Measurements from ENCODE around the gene HNMT. TPM values are rescaled to one million over a fixed set of nuclear protein-coding genes. Genes with fewer than 3 reads are reported as not detected.

HNMT gene
- total RNA-seq, 3 donors from 2014 or later (not counting 1 experiment from before 2014, with no cell fraction given): 1.1 to 2.1 (median 1.5) TPM

GRCh38 chr2:137937778-137938177 lies 26.5 kb upstream of the HNMT start:
- no peak overlapping the region for H3K4me3 ChIP-seq (ENCODE audit: low read length)
- TF ChIP-seq CTCF (IDR thresholded peaks at IDR 0.05): no peak
- Mint-ChIP-seq H3K27ac (no peak overlapping the region), H3K4me1 (no peaks in the 10 kb centered on the region), H3K9me3 (peaks cover 0 to 2% of the 10 kb centered on the region in 2 donors), H3K4me3 (no peak overlapping the region), H3K27me3 (ENCODE audit: low read depth in 2 of 2) (no peaks in the 10 kb centered on the region), H3K36me3 (no peaks in the 10 kb centered on the region)
- no peaks in the 10 kb centered on the region for H3K9me3 ChIP-seq (ENCODE audit: control insufficient read depth, insufficient read depth, low read length)
- WGBS (ENCODE audit: insufficient coverage): 83% methylated on average over 2 of the region's 3 CpGs
- H3K27me3 ChIP-seq (ENCODE audit: control insufficient read depth, insufficient read depth, low read length): no peaks in the 10 kb centered on the region
- no peak for ATAC-seq
- no peak overlapping the region for H3K27ac ChIP-seq (ENCODE audit: low read length)
- intact Hi-C loops (cut with micrococcal nuclease): no loop called here
- no peaks in the 10 kb centered on the region for H3K4me1 ChIP-seq (ENCODE audit: control insufficient read depth, insufficient read depth, low read length)
- DNase-seq: no peak
- no peaks in the 10 kb centered on the region for H3K36me3 ChIP-seq (ENCODE audit: control insufficient read depth, insufficient read depth, low read length)

DNA sequence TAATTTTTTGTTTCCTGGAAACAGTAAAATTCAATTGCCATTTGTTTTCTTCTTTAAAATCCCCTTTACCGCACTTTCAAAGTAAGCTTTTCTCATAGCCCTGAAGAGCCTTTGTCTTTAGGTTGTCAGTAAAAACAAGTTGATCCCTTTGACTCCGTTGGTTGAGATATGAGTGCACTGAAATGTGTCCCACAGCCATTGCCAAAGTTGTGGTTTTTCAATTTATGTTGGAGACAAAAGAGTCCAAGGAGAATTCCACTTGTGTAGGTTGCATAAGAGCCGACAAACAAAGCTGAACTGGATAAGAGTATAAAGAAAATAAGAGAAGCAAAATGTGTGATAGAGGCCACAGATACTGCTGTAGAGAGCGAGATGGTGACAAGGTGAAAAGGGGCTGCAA lies 26.1 kb upstream of the HNMT start:
- ATAC-seq: no peak
- H3K27me3 ChIP-seq (ENCODE audit: control insufficient read depth, insufficient read depth, low read length): no peaks in the 10 kb centered on the region
- 83% methylated on average over 3 of the region's 4 CpGs for WGBS (ENCODE audit: insufficient coverage)
- H3K27me3 Mint-ChIP-seq (ENCODE audit: low read depth in 2 of 2): no peaks in the 10 kb centered on the region
- no peak overlapping the region for H3K27ac Mint-ChIP-seq
- H3K4me1 Mint-ChIP-seq: no peaks in the 10 kb centered on the region
- no peaks in the 10 kb centered on the region for H3K36me3 ChIP-seq (ENCODE audit: control insufficient read depth, insufficient read depth, low read length)
- no peak overlapping the region for H3K27ac ChIP-seq (ENCODE audit: low read length)
- peaks cover 0 to 2% of the 10 kb centered on the region in 2 donors for H3K9me3 Mint-ChIP-seq
- no peaks in the 10 kb centered on the region for H3K4me1 ChIP-seq (ENCODE audit: control insufficient read depth, insufficient read depth, low read length)
- H3K36me3 Mint-ChIP-seq: no peaks in the 10 kb centered on the region
- no peaks in the 10 kb centered on the region for H3K9me3 ChIP-seq (ENCODE audit: control insufficient read depth, insufficient read depth, low read length)
- intact Hi-C loops (cut with micrococcal nuclease): no loop called here
- no peak overlapping the region for H3K4me3 Mint-ChIP-seq
- TF ChIP-seq CTCF (IDR thresholded peaks at IDR 0.05): no peak
- H3K4me3 ChIP-seq (ENCODE audit: low read length): no peak overlapping the region
- DNase-seq: no peak

GRCh38 chr2:137939026-137939425 lies 25.2 kb upstream of the HNMT start:
- TF ChIP-seq CTCF (IDR thresholded peaks at IDR 0.05): no peak
- Histone ChIP-seq H3K9me3 (ENCODE audit: control insufficient read depth, insufficient read depth, low read length) (no peaks in the 10 kb centered on the region), H3K27me3 (ENCODE audit: control insufficient read depth, insufficient read depth, low read length) (no peaks in the 10 kb centered on the region), H3K27ac (ENCODE audit: low read length) (no peak overlapping the region), H3K36me3 (ENCODE audit: control insufficient read depth, insufficient read depth, low read length) (no peaks in the 10 kb centered on the region), H3K4me1 (ENCODE audit: control insufficient read depth, insufficient read depth, low read length) (no peaks in the 10 kb centered on the region), H3K4me3 (ENCODE audit: low read length) (no peak overlapping the region)
- H3K36me3 Mint-ChIP-seq: no peaks in the 10 kb centered on the region
- intact Hi-C loops (cut with micrococcal nuclease): no loop called here
- ATAC-seq: no peak
- H3K27ac Mint-ChIP-seq: no peak overlapping the region
- no peak for DNase-seq
- WGBS (ENCODE audit: insufficient coverage): 78% methylated on average over 1 of the region's 1 CpG
- no peak overlapping the region for H3K4me3 Mint-ChIP-seq
- no peaks in the 10 kb centered on the region for H3K27me3 Mint-ChIP-seq (ENCODE audit: low read depth in 2 of 2)
- peaks cover 0 to 2% of the 10 kb centered on the region in 2 donors for H3K9me3 Mint-ChIP-seq
- H3K4me1 Mint-ChIP-seq: no peaks in the 10 kb centered on the region

DNA sequence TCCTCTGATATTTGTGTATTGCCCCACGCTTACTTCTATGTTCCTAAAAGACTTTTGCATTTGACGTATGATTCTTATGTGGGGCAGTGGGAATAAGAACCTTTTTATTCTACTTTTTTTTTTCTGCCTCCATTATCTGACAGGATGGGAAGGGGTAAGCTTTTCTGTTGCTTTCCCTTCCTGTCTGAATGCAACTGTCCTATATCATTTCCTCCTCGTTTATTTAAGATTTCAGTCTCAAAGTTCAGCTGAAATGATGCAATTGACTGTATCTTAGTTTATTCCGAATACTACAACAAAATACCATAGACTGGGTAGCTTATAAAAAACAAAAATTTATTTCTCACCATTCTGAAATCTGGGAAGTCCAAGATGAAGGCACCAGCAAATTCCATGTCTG lies 24.1 kb upstream of the HNMT start:
- no peaks in the 10 kb centered on the region for H3K9me3 ChIP-seq (ENCODE audit: control insufficient read depth, insufficient read depth, low read length)
- no peaks in the 10 kb centered on the region for H3K27me3 ChIP-seq (ENCODE audit: control insufficient read depth, insufficient read depth, low read length)
- Mint-ChIP-seq H3K9me3 (peaks cover 0 to 2% of the 10 kb centered on the region in 2 donors), H3K27ac (no peak overlapping the region), H3K4me1 (no peaks in the 10 kb centered on the region), H3K36me3 (no peaks in the 10 kb centered on the region), H3K4me3 (no peak overlapping the region), H3K27me3 (ENCODE audit: low read depth in 2 of 2) (no peaks in the 10 kb centered on the region)
- no peak overlapping the region for H3K4me3 ChIP-seq (ENCODE audit: low read length)
- intact Hi-C loops (cut with micrococcal nuclease): no loop called here
- no peaks in the 10 kb centered on the region for H3K36me3 ChIP-seq (ENCODE audit: control insufficient read depth, insufficient read depth, low read length)
- WGBS (ENCODE audit: insufficient coverage): 90% methylated on average over 1 of the region's 4 CpGs
- H3K4me1 ChIP-seq (ENCODE audit: control insufficient read depth, insufficient read depth, low read length): no peaks in the 10 kb centered on the region
- DNase-seq: no peak
- no peak overlapping the region for H3K27ac ChIP-seq (ENCODE audit: low read length)
- TF ChIP-seq CTCF (IDR thresholded peaks at IDR 0.05): no peak
- ATAC-seq: no peak
